ENCODE measurements around the gene QSER1.

GRCh38 chr11:33017965-33018364 lies 125.4 kb downstream of the QSER1 start:
- TF ChIP-seq CTCF (conservative IDR thresholded peaks at IDR 0.05; ENCODE audit: low read depth in 2 of 2) (no peak), REST (IDR thresholded peaks at IDR 0.05; ENCODE audit: unreplicated experiment) (no peak), EZH2phosphoT487 (IDR thresholded peaks at IDR 0.05; ENCODE audit: unreplicated experiment) (no peak), EZH2 (IDR thresholded peaks at IDR 0.05; ENCODE audit: low read depth, unreplicated experiment) (no peak)

All from GM23338 (cell line).